ENCODE measurements around the gene CASP3.

CASP3 gene

DNA sequence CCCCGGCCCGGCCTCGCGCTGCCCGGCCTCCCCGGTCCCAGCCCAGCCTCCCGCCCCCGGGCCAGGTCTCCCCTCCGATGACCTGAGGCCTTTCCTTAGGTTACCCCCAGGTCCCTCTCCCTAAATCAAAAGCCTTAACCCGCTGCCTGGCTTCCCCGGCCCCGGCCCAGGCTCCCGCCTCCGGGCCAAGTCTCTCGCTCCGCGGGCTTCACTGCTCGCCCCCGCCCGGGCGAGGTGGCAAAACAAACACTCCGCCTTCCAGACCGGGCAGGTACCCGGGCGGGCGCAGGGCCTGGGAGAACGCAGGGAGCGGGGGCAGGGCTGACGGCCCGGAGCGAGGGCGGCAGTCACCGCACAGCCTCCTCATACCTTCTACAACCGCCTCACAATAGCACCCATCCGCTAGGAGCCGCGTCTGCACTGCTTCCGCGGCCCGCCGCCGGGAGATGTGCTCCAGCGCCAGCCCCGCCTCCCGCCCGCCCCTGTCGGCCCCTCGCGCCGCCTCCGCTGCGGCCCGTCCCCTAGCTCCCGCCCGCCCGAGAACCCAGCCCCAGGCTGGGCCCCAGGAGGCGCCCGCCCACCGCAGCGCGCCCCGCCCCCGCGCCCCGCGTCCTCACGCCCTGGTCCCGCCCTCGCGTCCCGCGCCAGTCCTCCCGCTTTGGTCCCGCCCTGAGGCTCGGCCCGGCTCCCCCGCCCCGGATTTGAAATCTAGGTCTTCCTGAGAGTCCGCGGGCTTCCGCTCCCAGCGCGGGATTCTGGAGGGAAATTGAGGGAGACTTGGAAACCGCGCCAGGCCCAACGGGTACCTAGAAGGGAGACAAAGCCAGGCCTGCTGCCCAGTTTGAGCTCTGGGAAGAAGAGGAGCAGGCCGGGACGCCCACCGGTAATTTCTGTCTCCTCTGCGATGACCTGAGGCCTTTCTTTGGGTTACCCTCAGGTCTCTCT lies at the start of gene CASP3, which contains the start of gene PRIMPOL:
Gene CASP3 (minus strand): TSS at position 422 of the 945 bp plus-strand sequence. CDS start 10,994 bp downstream, outside the sequence.
Gene PRIMPOL (plus strand): TSS at position 713 of the 945 bp plus-strand sequence. CDS start 7,403 bp downstream, outside the sequence.
- DNase-seq: peak; percentile 14

DNA sequence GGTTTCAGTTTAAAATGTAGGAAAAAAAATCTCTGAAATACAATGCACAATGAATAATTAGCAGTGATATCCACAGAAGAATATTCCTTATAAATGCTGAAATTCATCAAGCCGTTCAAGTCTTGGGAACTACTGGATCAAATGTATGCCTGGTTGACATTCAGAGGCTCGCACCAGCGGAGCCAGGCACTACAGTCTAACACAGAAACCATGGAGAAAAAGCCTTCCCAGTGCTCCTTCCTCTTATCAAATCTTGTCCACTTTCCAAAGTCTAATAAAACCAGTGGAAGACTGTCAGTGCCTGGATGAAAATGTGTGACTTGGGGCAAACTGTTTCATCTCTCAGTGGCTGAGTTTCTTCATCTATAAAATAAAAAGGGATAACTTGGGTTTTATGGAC lies 48.7 kb upstream of the CASP3 start:
- DNase-seq: no peak

DNA sequence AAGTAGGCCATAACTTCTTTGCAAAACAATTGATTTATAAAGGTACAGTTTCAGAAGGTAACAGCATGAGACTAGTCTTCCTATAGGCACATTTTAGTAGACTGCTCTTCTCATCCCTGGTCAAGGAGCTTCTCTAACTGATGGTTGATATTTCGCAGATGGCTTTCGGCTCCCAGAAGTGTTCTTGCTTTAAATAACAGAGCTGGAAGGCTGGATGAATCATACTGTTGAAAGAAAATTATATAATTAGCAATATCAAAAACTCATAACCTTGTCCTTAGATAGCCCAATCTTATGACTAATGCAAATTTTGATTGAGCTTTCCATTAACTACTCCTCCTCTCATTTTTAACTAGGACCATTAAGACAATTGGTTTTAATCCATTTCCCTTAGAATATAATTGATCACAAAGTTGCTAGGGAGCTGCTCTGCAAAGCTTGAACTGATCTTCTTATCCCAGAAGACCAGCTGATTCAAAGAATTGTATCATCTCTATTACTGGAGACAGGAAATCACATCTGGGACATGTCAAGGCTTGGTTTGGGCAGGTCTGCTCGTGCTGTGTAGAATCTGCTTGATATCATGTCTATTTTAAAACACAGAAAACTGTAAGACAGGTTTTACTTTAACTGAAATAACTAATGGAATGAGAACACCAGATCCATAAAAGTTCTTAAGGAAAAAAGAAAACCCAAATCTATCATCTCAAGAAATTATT lies 46.1 kb upstream of the CASP3 start:
- no peak for DNase-seq

DNA sequence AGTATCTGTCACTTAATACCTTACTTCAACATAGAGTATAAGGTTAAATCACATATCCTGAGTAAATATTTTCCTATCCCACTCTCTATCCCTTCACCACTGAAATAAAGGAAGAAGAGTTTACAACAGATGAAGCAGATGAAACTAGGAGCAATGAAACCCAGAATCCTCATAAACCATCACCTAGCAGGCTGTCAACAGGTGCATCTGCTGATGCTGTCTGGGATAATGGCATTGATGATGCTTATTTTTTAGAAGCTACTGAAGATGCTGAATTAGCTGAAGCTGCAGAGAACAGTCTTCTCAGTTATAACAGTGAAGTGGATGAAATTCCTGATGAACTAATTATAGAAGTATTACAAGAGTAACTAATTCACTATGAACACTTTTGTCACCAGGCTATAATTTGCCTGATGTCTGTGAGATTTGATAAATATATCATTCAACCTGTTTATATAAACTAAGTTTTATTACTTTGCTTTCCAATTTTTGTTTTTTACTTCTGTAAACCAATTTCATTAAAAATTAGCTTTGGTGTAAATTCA lies 45.2 kb upstream of the CASP3 start:
- no peak for DNase-seq

DNA sequence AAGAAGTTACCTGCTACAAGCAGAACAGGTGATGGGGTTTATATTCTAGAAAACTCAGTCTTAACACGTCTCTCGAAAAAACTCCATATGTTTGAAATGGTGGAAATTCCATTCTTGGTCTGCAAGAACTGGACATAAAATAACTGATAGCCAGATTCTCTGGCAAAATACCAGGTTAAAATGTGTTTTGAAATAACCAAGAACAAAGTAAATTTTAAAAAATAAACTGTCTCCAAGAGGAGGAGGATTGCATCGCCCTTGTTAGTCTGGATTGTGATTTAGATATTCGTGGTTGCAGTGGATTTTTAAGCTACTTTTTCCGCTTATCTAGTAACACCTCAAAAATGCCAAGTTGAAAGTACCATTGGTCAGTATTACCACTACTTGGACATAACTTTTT lies 43.8 kb upstream of the CASP3 start:
- DNase-seq: no peak

DNA sequence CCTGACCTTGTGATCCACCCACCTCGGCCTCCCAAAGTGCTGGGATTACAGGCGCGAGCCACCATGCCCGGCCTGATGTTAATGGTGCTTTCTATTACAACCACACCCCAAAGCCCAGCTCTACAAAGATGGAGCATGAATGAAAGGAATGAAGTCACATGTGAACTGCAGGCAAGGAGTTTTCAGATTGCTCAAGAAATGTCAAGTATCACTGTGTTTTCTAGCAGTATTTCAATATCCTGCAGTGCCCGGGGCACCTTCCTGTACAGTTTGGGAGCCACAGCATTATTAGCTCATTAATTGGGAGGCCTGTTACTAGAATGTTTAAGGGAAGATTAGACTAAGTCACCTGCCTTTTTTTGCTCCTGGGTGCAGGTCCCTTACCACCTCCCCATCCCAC lies 40.4 kb upstream of the CASP3 start:
- no peak for DNase-seq

DNA sequence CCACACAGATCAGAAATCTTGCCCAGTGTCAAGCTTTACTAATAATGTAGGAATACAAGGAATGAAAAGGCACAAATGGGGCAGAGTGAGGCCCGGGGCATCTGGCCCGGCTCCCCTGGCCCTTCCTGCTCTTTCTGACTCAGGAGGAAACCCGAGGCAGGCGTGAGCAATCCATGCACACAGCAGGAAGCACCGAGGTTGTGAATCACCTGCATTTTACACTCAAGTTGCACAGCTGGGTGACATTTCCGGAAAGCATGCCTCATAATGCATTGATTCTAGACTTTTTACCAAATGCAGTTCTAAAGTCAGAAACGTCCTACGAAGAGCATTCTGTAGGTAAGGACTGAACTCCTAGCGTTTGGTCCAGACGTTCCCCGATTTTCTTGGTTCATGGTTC lies 39.2 kb upstream of the CASP3 start:
- DNase-seq: no peak

DNA sequence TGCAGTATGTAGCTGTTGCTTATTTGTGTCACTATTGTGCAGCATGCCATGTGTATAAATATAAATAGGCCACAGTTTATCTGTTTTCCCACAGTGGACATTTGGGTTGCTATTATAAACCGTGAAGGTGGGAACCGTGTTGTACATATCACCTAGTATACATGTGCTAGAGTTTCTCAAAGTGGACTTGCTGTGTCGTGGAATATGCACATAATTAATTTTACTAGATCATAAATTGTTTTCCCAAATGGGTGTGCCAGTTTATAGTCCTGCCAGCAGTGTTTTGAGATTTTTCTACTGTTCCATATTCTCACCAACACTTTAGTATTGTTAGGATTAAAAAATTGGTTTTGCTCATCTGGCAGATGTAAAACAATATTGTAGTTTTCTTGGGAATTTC lies 38.8 kb upstream of the CASP3 start:
- DNase-seq: no peak

DNA sequence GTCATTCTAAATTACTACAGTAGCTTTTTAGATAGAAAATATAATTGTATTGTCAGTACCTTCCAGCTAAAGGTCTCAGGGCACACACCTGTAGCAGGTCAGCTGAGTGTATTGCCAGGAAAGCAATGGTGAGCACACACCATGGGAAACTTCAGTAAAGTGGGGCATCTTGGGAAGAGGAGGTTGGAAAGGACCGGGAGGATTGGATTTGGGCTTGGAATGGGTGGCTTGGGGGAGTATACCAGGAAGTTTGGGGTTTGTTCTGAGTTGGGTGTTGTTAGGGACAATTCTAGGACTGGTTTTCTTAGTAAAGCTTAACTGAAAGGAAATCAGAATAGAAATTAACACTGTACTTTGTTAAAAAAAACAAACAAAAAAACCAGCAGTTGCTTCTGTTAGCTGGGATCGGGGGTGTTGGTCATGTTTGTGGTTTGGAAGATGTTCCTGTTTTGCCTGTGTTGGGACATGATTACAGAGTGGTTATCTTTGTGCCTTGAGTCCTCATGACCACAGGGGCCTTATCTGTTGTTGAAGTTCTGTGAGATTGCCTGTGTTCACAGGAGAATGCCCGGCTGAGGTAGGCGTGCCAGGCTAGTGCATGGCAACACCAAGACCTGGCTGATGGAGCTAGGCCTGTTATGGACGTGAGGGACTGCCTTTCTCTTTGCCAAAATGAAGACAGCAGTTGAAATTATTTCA lies 35.4 kb upstream of the CASP3 start:
- DNase-seq: no peak

DNA sequence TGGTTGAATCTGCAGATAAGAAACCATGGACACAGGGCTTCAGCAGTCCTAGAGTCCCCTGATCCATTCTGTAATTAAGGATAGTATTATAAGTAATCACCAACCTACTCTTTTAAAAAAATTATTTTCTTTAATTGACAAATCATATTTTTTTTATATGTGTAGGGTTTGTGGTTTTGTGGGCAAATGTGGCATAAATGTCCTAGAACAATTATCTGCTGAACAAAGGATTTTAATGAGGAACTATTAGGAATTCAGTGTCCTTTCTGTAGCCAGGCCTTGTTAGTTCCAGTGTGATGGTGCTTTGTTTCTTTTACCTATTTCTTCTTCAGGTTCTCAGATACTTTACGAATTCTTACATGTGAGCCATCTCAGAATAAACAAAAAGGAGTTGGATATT lies 32.7 kb upstream of the CASP3 start:
- DNase-seq: no peak

DNA sequence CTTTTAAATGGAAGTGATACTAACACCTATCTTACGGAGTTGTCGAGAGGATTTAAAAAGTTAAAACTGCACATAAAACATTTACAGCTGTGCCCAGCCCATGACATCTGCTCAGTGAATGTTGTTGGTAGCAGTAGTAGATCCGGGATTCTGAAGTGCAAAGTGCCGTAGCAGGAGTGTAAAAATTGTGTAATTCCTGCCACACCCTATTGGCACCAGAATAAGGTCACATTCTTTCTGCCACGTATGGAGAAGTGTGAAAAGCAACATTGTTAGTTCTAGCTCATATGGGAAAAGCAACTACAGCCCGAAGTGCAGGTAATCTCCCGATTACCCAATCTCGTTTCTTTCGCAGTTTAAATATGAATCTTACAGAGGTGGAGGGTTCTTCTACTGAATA lies 31.5 kb upstream of the CASP3 start:
- no peak for DNase-seq

DNA sequence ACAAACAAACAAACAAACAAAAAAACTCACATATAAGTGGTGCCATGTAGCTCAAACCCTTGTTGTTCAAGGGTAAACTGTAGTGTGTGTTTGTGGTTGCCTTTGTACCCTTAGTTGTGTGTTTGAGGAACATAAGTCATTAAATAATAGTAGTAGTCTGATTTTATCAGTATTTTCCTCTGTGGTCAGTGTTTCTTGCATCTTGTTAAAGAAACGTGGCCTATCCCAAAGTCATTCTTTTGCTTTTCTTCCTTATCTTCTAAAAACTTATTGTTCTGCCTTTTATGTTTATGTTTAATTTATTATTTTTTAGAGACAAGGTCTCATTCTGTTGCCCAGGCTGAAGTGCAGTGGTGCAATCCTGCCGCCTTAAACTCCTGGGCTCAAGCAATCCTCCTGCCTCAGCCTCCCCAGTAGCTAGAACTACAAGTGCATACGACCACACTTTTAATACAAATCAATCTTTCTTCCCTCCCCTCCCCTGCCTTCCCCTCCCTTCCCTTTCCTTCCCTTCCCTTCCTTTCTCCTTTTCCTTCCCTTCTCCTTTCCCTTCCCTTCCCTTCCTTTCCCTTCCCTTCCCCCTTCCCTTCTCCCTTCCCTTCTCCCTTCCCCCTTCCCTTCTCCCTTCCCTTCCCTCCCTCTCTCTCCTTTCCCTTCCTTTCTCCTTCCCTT lies 26.7 kb upstream of the CASP3 start:
- DNase-seq: no peak

DNA sequence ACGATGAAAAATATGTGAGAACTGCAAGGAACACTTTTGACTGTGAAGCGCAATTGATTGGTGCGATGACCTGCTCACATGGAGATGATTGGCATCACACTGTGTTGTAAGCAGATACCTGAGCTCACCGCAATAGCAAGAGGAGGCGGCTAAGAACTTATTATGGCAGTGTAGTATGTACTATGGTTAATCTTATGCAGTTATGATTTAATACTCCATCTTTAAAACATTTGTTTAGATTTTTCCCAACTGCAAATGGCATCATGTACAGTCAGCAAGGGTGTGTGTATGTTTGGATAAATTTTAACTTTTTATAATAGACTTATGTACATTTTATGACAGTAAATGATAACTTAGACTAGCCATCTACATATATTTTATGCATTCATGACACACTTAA lies 25.8 kb upstream of the CASP3 start:
- DNase-seq: no peak

DNA sequence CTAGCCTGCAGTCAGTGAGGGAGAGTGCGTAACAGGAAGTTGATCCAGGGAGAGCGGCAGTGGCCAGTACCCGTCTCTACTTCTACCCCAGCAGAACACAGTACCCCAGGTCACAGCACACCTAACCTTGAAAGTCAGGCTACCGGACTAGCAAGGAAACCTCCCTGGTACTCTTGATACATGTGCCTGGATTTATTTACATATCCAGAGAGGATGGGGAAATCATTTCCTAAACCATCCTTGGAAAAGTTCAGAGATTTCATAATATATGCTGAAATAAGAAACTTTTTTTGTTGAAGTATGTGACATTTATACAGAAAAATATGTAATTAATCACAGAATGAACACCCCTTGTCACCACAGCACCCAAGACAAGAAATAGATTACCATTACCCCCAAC lies 24.8 kb upstream of the CASP3 start:
- DNase-seq: no peak

DNA sequence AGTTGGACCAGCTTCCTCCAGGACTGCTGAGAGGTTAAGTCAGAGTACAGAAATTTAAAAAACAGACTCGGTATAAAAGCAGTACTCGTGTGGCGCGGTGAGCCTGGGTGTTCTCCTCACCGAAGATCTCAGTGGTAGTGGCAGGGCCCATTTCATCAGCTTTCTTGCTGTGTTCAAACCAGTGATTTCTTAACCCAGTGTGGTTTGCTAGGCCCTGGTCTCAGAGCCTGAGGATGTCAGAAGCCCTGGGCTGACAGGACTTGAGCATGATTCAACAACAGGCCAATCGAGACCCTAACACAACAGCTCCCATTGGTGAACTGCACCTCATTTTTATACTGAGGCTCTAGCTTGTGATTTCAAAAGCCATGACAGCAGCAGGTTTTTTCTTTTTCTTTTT lies 23.5 kb upstream of the CASP3 start:
- no peak for DNase-seq

DNA sequence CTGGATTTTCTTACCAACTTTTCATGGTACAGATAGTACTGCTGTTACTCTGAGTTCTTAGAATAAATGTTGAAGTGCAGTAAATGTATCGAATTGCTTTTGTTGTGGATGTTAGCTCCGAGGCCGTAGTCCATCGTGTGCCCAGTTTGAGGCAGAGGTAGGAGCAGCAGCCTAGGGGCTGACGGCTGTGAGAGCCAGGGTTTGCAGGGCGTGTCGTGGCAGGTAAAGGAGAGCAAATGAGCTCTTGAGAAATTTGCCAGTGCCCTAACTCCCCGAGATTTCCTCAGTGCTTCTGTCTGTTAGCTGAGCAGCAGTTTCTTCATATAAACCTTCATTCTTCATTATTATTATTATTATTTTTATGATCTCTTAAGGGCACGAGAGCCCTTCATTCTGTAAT lies 21.9 kb upstream of the CASP3 start:
- DNase-seq: no peak

DNA sequence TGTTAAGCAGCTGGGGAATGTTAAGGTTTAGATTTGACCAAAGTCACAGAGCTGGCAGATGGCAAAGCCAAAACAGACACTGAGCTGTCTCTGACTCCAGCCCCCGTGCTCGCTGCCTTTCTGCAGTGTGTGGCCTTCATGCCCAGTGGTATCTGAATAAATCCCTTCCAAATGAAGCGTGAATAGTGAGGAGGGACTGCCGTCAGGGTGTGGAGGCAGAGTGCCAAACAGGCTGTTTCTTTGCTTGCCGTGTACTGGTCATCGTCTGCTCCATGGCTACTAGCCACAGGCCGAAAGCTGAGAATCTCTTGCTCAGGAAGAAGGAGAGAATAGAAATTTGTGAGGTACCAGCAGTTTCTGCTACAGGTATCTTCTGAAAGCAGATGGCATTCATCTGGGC lies 20.0 kb upstream of the CASP3 start:
- no peak for DNase-seq

DNA sequence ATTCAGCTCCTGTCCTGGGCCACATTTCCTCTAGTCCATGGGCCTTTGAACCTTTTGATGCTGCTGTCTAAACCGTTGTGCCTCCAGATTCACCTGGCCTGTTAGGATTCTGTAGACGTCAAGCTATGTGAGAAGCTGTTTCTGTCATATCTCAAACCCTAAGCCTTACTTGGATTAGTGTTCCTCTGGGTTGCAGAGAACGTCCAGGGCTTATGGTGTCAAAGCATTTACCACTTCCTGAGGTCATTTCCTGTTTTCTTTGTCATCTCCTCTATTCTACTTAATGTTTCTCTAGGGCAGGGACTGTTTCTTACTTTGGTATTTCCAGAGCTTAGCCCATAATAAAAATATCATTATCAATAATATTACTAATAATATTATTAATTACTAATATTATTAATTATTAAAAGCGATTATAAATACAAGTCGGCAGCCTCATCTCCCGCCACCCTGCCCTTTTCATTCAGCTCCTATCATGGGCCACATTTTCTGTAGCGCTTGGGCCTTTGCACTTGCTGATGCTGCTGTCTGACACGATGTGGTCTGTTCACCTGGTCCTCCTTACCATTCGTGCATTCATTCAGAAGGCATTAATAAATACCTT lies 19.4 kb upstream of the CASP3 start:
- DNase-seq: no peak

DNA sequence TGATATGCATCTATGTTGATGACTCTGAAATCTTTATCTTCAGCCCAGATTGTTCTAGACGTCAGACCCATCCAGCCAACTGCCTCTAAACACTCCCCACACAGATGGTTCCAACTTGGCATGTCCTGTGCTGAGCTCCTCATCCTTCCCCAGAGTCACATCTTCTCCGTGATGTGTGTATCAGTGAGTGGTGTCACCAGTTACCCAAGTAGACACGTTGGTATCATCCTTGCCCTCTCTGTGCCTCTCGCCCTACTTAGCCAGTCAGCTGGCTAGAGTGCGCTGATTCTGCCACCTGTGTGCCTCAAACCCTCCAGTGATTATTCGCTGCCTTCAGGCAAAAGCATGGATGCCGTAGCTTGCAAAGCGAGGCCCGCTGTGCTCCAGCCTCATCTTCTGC lies 18.8 kb upstream of the CASP3 start:
- DNase-seq: no peak

DNA sequence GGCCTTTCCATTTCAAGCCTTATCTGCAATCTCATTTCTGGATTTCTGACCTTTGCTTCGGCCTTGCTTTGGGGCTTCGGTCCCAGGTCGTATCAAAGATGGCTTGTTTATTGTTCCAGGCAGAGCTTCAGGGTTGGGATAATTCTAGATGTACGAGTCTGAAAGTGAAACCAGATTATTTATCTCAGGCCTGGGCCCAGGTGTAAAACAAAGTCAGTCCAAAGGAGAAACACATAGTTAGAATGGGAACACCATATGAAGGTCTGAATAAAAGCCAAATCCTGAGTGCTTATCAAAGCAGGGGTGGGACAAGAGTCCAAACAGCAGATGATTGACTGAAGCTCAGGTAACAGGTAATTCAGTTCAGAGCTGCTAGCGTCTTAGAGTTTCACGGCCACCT lies 17.4 kb upstream of the CASP3 start:
- no peak for DNase-seq

DNA sequence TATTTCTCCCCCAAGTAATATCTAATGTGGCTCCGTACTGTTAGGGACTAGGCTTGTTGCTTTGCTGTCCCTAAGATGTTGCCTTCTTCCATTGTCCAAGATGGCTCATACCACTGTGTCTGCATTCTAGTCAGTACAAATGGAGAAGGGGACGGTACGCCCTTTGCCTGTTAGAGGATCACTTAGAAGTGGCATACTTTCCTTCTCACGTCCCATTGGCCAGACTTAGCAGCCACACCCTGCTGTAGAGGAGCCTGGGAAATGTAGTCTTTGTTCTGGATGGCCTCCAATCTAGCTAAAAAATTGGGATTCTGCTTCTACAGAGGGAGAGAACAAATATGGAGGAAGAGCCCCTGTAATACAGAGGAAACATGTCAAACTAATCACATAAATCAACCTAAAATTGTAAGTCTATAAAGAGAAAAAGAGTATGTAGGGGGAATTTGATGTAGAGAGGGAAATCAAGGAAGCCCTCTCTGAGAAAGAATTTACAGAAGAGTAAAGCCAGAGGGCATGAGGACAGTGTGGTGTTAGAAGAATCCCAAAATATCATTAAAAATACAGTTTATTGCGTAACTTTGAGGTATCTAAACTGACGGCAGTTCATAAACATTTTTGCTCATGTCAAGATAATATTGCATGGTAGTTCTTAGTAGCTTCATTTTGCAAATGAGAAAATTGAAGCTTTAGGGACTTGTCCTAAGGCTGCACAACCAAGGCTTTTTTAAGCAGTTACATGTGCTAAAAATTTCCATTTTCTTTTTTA lies 15.4 kb upstream of the CASP3 start:
- no peak for DNase-seq

All from NCI-H524 treated with DMSO at 0.1 percent for 48 hours (cell line).